Measurements from ENCODE around the gene TSEN2. TPM values are rescaled to one million over a fixed set of nuclear protein-coding genes. Genes with fewer than 3 reads are reported as not detected.

Gene TSEN2
- total and polyA plus RNA-seq, 2 of the 13 experiments (the other 11 are each of a cell fraction or from before 2014, with no cell fraction given) = 11.0 to 17.3 TPM

DNA sequence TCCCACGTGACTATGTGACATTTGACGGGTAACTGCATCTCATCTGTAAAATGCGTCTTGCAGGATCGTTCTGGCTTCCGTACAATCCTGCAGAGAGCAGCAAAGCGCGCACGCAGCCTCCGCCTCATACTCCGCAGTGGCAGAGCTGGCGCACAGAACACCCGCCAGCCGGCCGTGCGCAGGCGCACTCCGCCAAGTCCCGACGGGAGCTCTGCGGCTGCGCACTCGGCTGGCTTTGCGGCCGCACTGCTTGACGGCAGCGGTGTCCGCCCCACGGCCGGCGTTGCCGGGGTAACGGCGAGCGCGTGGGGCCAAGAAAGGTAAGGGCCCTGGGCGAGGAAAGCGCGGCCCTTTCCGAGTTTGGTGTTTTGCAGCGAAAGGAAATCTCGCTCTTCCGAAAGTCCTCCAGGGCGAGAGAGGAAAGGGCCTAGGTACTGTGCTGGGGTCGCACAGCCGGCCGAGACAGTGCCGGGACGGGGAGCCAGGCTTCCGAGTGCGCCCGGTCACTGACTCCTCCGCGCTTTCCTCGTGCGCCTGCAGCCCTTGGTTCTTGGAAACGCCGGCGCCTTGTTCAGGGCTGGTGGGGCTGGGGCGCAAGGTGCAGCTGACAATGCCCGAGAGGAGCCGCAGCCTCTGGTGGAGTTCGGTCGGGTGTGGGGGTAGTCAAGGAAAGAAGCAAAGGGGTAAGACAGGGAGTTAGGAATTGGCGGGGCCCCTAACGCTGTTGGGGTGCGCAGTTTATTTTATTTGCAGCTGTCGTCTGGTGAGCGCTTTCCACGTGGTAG is at the start of gene TSEN2 (continued):
- TF ChIP-seq JUND (CRISPR knock-in tag; IDR thresholded peaks at IDR 0.05) (no peak), MXD4 (CRISPR knock-in tag; IDR thresholded peaks at IDR 0.05) (peak; percentile 94), DMAP1 (CRISPR knock-in tag; IDR thresholded peaks at IDR 0.05) (peak; percentile 95), ZNF639 (CRISPR knock-in tag; conservative IDR thresholded peaks at IDR 0.05) (no peak), PITX1 (CRISPR knock-in tag; IDR thresholded peaks at IDR 0.05) (peak; percentile 62), USF2 (IDR thresholded peaks at IDR 0.05; ENCODE audit: low read depth, low read length) (0 out of 2 replicates have a peak, but pooled peaks have one; percentile 61), USF2 (CRISPR knock-in tag; IDR thresholded peaks at IDR 0.05; ENCODE audit: borderline replicate concordance) (no peak), ZNF230 (CRISPR knock-in tag; IDR thresholded peaks at IDR 0.05) (peak; percentile 37; the same call in 1 of the 2 replicates), PAWR (CRISPR knock-in tag; IDR thresholded peaks at IDR 0.05; ENCODE audit: borderline replicate concordance) (no peak), MZF1 (CRISPR knock-in tag; IDR thresholded peaks at IDR 0.05; ENCODE audit: borderline replicate concordance) (no peak), SNAPC2 (CRISPR knock-in tag; IDR thresholded peaks at IDR 0.05) (peak; percentile 70; the same call in 1 of the 2 replicates), ZNF747 (CRISPR knock-in tag; IDR thresholded peaks at IDR 0.05; ENCODE audit: borderline replicate concordance) (peak; percentile 43), SMC3 (IDR thresholded peaks at IDR 0.05; ENCODE audit: low read length) (no peak), ISL2 (CRISPR knock-in tag; IDR thresholded peaks at IDR 0.05) (no peak; the same call in 1 of the 2 replicates), ELK4 (CRISPR knock-in tag; IDR thresholded peaks at IDR 0.05; ENCODE audit: borderline replicate concordance) (no peak), POLR2AphosphoS5 (IDR thresholded peaks at IDR 0.05; ENCODE audit: low read depth, low read length) (peak; percentile 93), ZNF816 (CRISPR knock-in tag; IDR thresholded peaks at IDR 0.05; ENCODE audit: borderline replicate concordance) (no peak), CC2D1A (CRISPR knock-in tag; IDR thresholded peaks at IDR 0.05) (peak; percentile 57; the same call in 1 of the 2 replicates), ZNF780A (CRISPR knock-in tag; IDR thresholded peaks at IDR 0.05) (no peak), GATAD1 (CRISPR knock-in tag; IDR thresholded peaks at IDR 0.05) (peak; percentile 85), NFE2L2 (IDR thresholded peaks at IDR 0.05; ENCODE audit: low read length) (no peak), HOXA3 (CRISPR knock-in tag; IDR thresholded peaks at IDR 0.05) (peak; percentile 22), PHF8 (CRISPR knock-in tag; IDR thresholded peaks at IDR 0.05) (peak; percentile 93), TP53 (CRISPR knock-in tag; conservative IDR thresholded peaks at IDR 0.05) (no peak), IKZF1 (IDR thresholded peaks at IDR 0.05) (no peak), TSC22D2 (CRISPR knock-in tag; IDR thresholded peaks at IDR 0.05; ENCODE audit: borderline replicate concordance) (peak; percentile 94), KLF9 (CRISPR knock-in tag; IDR thresholded peaks at IDR 0.05; ENCODE audit: low read depth) (no peak), POLR2A (IDR thresholded peaks at IDR 0.05; ENCODE audit: insufficient read depth in 1 of 2, low read depth in 2 of 2, low read length in 2 of 2) (peak; percentile 78 to 97), FOXA3 (CRISPR knock-in tag; IDR thresholded peaks at IDR 0.05) (no peak)
- TF ChIP-seq, protein P1, sequence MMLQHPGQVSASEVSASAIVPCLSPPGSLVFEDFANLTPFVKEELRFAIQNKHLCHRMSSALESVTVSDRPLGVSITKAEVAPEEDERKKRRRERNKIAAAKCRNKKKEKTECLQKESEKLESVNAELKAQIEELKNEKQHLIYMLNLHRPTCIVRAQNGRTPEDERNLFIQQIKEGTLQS (CRISPR knock-in tag; IDR thresholded peaks at IDR 0.05) = peak; percentile 10; the same call in 1 of the 2 replicates
